ENCODE data around the gene DNAJA4. TPM values are rescaled to one million over a fixed set of nuclear protein-coding genes. Genes with fewer than 3 reads are reported as not detected.

DNAJA4 gene
- total and polyA plus RNA-seq, 2 of the 8 experiments (the other 6 are each of a cell fraction or from before 2014, with no cell fraction given) = 3.6 to 6.2 TPM

- DNase-seq (ENCODE audit: low read depth in 1 of 2, low spot score in 2 of 2) (no peak), FAIRE-seq (peak; percentile 32)
- Histone ChIP-seq H3K27me3 (replicated peaks in 1 of 4; ENCODE audit: control insufficient read depth in 3 of 4, extremely low read depth in 1 of 4, insufficient read depth in 3 of 4, low read length in 3 of 4) (no peaks in the 10 kb centered on the region), H3K56ac (replicated peaks; ENCODE audit: insufficient read length, low read depth, low read length) (no peak overlapping the region), H2AK5ac (ENCODE audit: low read depth, low read length) (no peak overlapping the region), H3K23me2 (ENCODE audit: low read depth, low read length) (no peaks in the 10 kb centered on the region), H4K91ac (replicated peaks; ENCODE audit: insufficient read length, low read length) (peak overlapping the region; percentile 10), H2BK15ac (ENCODE audit: low read length) (no peak overlapping the region), H3K18ac (ENCODE audit: extremely low read depth, low read length) (no peak overlapping the region), H2BK20ac (ENCODE audit: low read length) (0 out of 2 replicates have a peak overlapping the region, but pooled peaks have one; percentile 48), H3K14ac (ENCODE audit: insufficient read length) (no peak overlapping the region), H4K8ac (ENCODE audit: extremely low read depth, insufficient read depth, low read length) (no peak overlapping the region), H2BK5ac (ENCODE audit: low read depth, low read length) (0 out of 2 replicates have a peak overlapping the region, but pooled peaks have one; percentile 75), H3K27ac (ENCODE audit: low read depth, low read length) (no peak overlapping the region), H3K4me1 (replicated peaks in 1 of 4; ENCODE audit: control insufficient read depth in 3 of 4, insufficient read depth in 4 of 4, low read length in 3 of 4) (peaks cover 8 to 19% (median 14%) of the 10 kb centered on the region in 4 experiments), H3K36me3 (ENCODE audit: control insufficient read depth in 2 of 4, insufficient read depth in 4 of 4, low read length in 3 of 4) (no peaks in the 10 kb centered on the region), H4K20me1 (replicated peaks in 1 of 2; ENCODE audit: control insufficient read depth in 1 of 2, insufficient read depth in 2 of 2, low read length in 2 of 2) (no peaks in the 10 kb centered on the region), H3K79me2 (ENCODE audit: control insufficient read depth in 1 of 2, insufficient read depth in 2 of 2, low read length in 2 of 2) (no peaks in the 10 kb centered on the region), H2BK12ac (ENCODE audit: low read depth, low read length) (0 out of 2 replicates have a peak overlapping the region, but pooled peaks have one; percentile 43), H3K9ac (replicated peaks in 1 of 4; ENCODE audit: extremely low read depth in 1 of 4, low read depth in 3 of 4, low read length in 3 of 4) (no peak overlapping the region), H3K4me2 (ENCODE audit: insufficient read depth in 1 of 2, low read depth in 2 of 2, low read length in 2 of 2) (no peak overlapping the region), H2AFZ (ENCODE audit: low read length) (0 out of 2 replicates have a peak overlapping the region, but pooled peaks have one; percentile 13), H4K5ac (ENCODE audit: insufficient read length, low read depth, low read length) (no peak overlapping the region), H3K4ac (replicated peaks; ENCODE audit: insufficient read length, low read depth, low read length) (no peak overlapping the region), H2BK120ac (replicated peaks; ENCODE audit: low read depth, low read length) (peak overlapping the region; percentile 12), H3K4me3 (ENCODE audit: extremely low read depth in 1 of 4, insufficient read depth in 2 of 4, low read depth in 3 of 4, low read length in 4 of 4) (no peak overlapping the region), H3K79me1 (ENCODE audit: low read depth, low read length) (no peaks in the 10 kb centered on the region), H3K9me3 (ENCODE audit: insufficient read depth in 2 of 2, low read depth in 1 of 2, low read length in 1 of 2) (no peaks in the 10 kb centered on the region), H3K23ac (ENCODE audit: insufficient read length) (no peak overlapping the region)
- 86% methylated on average over 7 of the region's 7 CpGs; no CpG with 5 or more reads in 1 of the 2 experiments for WGBS, 2 experiments (ENCODE audit: extremely low coverage in 1 of 2, insufficient coverage in 1 of 2, insufficient read length in 1 of 2, insufficient replicate concordance in 2 of 2, low coverage in 1 of 2, low lambda C conversion rate in 2 of 2, missing lambda C conversion rate in 1 of 2)
- POLR2A ChIA-PET (ENCODE audit: partially characterized antibody) = no interaction called here
- CTCF ChIA-PET (ENCODE audit: partially characterized antibody) = interaction anchor here (0.7 to 5.6 kb wide), 7 partner anchors 8 to 97 kb away, joined by 3 to 42 read pairs (median 14); partner anchors contain the start of gene CRABP1
- TF ChIP-seq SRF (IDR thresholded peaks at IDR 0.05; ENCODE audit: low read depth, low read length) (no peak), ASH2L (IDR thresholded peaks at IDR 0.05; ENCODE audit: low read length) (no peak), KDM4A (IDR thresholded peaks at IDR 0.05; ENCODE audit: low read depth, low read length, severe bottlenecking) (no peak)
These were observed 60.9 kb downstream of the DNAJA4 start for GRCh38 chr15:78325092-78325843.
